Stimulated activated memory B cell treated with anti-CD40 and anti-IgM and Interleukin-4, amounts not matched to agents 10 μg/mL and 1 μg/mL and 100 μg/mL, for 72 hours (primary cell): Measurements from ENCODE around the gene PDZRN3.

Source experiments
- ATAC-seq: fragments of 150-1000 bp; cut with Tn5 transposase; 2 replicates; pipeline ENCODE4 v1.10.0; 2021
- H3K27ac Mint-ChIP-seq: one replicate; pipeline ENCODE4 v1.8.0; 2022; ENCODE audit warnings: mild to moderate bottlenecking, mixed read lengths
- H3K27me3 Mint-ChIP-seq: one replicate; pipeline ENCODE4 v1.8.0; 2022; ENCODE audit warnings: mixed read lengths
- H3K36me3 Mint-ChIP-seq: one replicate; pipeline ENCODE4 v1.8.0; 2022; ENCODE audit warnings: mixed read lengths
- H3K4me1 Mint-ChIP-seq: one replicate; pipeline ENCODE4 v1.8.0; 2022; ENCODE audit warnings: mixed read lengths
- H3K4me3 Mint-ChIP-seq: one replicate; pipeline ENCODE4 v1.8.0; 2022; ENCODE audit warnings: mild to moderate bottlenecking, moderate library complexity, mixed read lengths
- H3K9me3 Mint-ChIP-seq: one replicate; pipeline ENCODE4 v1.8.0; 2022; ENCODE audit warnings: mixed read lengths

PDZRN3 gene

DNA sequence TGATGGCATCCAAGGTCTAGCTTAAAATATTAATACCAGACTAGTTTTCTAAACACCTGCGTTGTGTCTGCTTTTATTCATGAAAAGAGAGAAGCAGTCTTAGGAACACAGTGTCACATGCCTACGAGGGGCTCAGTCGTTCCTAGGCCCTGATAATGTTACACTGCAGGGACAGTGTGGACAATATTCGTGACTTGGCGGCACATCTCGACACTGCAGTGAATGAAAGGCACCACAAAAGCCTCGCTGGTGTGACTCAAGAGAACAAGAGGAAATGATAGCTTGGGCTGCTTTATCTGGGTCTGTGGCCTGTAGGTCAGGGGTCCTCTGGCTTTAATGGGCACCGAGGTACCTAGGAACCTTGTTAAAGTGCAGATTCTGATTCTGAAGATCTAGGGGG lies 226.7 kb downstream of the PDZRN3 start:
- no peak for ATAC-seq
- no peaks in the 10 kb centered on the region for H3K9me3 Mint-ChIP-seq

DNA sequence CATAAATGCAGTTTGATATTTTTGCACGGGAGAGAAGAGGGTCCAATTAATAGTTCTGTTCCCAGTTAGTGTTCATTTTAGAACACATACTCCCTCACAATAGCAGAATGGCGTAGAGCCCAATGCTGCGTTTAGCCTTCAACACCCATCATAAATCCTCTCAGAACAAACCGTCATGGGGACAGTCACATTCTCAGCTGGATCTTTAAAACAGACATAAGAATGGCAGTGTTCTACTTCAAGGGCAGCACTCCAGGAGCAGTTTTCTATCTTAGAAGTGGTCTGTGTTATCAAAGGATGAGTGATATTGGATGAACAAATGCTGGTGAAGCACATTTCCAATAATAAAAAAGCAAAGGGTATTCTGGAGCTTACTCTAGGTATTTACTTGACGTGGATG lies 230.5 kb downstream of the PDZRN3 start:
- H3K36me3 Mint-ChIP-seq: no peaks in the 10 kb centered on the region
- H3K4me3 Mint-ChIP-seq: no peak overlapping the region
- H3K27me3 Mint-ChIP-seq: no peaks in the 10 kb centered on the region
- no peaks in the 10 kb centered on the region for H3K4me1 Mint-ChIP-seq
- no peak for ATAC-seq
- no peaks in the 10 kb centered on the region for H3K9me3 Mint-ChIP-seq
- no peak overlapping the region for H3K27ac Mint-ChIP-seq

More for the DNA sequence above, 226.7 kb downstream of the PDZRN3 start:
- Mint-ChIP-seq H3K27me3 (no peaks in the 10 kb centered on the region), H3K4me3 (no peak overlapping the region), H3K27ac (no peak overlapping the region), H3K4me1 (no peaks in the 10 kb centered on the region), H3K36me3 (no peaks in the 10 kb centered on the region)

DNA sequence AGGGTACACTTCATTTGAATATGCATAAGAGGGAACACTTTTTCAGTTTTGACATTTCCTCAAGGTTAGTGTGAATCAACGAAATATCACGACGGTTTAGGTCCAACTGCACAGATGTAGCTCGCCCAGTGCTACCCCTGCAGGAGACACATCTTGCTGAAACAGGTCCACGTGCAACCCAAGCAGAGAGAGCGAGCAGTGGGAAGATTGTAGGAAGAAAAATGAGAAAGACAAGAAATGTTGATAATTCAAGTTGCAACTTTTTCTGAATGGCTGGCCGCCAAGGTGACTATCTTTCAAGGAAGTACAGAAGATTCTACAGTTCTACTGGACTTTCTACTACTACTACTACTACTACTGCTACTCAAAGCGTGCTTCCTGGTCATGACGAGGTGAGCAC lies 231.7 kb downstream of the PDZRN3 start:
- Mint-ChIP-seq H3K27ac (no peak overlapping the region), H3K27me3 (no peaks in the 10 kb centered on the region), H3K4me3 (no peak overlapping the region), H3K9me3 (no peaks in the 10 kb centered on the region), H3K4me1 (no peaks in the 10 kb centered on the region), H3K36me3 (no peaks in the 10 kb centered on the region)
- no peak for ATAC-seq

DNA sequence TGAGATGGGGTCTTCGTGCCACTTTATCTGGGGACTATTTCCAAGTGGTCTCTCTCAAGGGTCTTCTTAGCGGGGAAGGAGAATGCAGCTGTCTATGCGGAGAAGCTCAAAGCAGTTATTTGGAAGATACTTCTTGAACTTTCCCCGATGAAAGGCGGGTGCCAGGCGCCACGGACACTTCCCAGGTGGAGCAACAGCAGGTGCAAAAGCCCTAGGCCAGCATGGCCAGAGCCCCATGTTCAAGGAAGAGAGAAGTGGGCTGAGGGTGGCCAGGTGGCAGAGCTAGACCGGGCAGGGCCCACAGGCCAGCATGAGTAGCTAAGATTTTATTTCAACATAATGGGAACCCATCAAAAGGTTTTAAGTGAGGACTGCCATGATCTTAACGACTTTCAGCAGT lies 232.8 kb downstream of the PDZRN3 start:
- Mint-ChIP-seq H3K36me3 (no peaks in the 10 kb centered on the region), H3K27me3 (no peaks in the 10 kb centered on the region)
- no peak for ATAC-seq

DNA sequence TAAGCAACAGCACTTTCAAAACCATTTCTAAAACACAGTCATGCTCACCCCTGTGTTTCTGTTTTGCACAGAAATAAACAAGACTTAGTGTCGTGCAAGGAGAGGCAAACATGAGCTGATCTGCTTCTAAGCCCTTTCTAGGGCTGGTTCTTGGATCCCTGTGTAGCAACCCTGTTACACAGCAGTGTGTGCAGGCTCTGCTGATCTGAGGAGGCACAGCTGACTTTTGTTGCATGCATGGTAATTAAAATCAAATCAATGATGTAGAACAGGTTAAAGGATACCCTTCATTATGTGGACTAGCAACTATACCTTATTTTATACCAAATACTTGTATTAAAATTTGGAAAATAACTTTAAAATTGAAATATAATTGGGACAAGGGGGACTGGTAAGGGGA lies 234.8 kb downstream of the PDZRN3 start:
- no peak overlapping the region for H3K4me3 Mint-ChIP-seq
- no peak overlapping the region for H3K27ac Mint-ChIP-seq
- no peaks in the 10 kb centered on the region for H3K36me3 Mint-ChIP-seq
- H3K4me1 Mint-ChIP-seq: no peaks in the 10 kb centered on the region
- ATAC-seq: no peak
- H3K9me3 Mint-ChIP-seq: no peaks in the 10 kb centered on the region
- no peaks in the 10 kb centered on the region for H3K27me3 Mint-ChIP-seq

More for the DNA sequence above, 232.8 kb downstream of the PDZRN3 start:
- H3K27ac Mint-ChIP-seq: no peak overlapping the region
- no peaks in the 10 kb centered on the region for H3K4me1 Mint-ChIP-seq
- no peak overlapping the region for H3K4me3 Mint-ChIP-seq
- H3K9me3 Mint-ChIP-seq: no peaks in the 10 kb centered on the region

DNA sequence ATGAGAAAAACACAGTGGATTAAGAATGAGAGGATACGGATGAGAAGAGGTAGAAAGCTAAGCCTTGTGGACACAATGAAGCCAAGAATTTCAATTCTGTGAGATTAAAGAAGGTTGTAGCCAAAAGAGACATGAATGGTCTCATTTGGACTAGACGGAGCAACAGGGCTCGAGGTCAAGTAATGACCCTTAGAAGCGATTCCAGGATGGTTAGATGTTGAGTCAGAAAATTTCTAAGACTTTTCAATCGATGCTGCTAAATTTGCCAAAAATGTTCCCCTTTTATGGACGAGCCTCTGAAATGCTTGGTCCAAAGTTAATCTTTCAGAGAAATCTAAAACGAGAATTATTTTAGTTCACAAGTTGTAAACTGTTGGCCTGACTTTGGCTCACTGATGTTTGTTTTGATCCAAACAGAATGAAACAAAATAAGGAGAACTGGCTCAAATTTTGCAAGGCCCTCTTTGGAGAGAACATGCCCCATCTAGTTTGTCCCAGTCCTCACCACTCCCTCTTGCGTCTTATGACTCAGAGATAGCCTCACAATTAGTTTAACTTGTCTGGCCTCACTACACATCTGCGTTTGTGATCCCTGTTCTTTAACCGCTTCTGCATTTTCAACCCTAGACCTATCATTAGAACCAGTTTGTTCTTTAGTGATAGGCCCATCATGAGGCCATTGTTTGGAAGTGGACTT lies 235.5 kb downstream of the PDZRN3 start:
- Mint-ChIP-seq H3K27me3 (no peaks in the 10 kb centered on the region), H3K36me3 (no peaks in the 10 kb centered on the region), H3K4me3 (no peak overlapping the region), H3K4me1 (no peaks in the 10 kb centered on the region), H3K9me3 (no peaks in the 10 kb centered on the region), H3K27ac (no peak overlapping the region)
- ATAC-seq: no peak

DNA sequence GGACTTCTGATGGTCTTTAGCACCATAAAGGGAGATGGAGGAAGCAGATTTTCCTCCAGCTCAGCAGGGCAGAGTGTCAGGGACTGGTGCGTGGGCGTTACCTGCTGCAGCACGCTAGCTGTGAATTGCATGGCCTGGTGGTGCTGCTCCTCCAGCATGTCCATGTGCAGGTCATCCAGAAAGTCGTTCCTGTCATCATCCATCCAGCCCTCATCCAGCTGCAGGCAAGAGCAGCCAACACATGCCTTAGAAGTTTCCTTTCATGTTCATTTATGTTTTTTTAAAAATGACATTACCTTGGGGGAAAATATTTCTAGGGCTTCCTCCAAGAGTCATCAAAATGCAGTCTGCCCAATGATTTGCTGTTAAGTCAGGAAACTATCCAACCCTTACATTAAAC lies 239.2 kb downstream of the PDZRN3 start:
- no peak for ATAC-seq
- Mint-ChIP-seq H3K27me3 (no peaks in the 10 kb centered on the region), H3K9me3 (peaks cover 4% of the 10 kb centered on the region), H3K4me3 (no peak overlapping the region), H3K4me1 (no peaks in the 10 kb centered on the region), H3K36me3 (no peaks in the 10 kb centered on the region), H3K27ac (no peak overlapping the region)

DNA sequence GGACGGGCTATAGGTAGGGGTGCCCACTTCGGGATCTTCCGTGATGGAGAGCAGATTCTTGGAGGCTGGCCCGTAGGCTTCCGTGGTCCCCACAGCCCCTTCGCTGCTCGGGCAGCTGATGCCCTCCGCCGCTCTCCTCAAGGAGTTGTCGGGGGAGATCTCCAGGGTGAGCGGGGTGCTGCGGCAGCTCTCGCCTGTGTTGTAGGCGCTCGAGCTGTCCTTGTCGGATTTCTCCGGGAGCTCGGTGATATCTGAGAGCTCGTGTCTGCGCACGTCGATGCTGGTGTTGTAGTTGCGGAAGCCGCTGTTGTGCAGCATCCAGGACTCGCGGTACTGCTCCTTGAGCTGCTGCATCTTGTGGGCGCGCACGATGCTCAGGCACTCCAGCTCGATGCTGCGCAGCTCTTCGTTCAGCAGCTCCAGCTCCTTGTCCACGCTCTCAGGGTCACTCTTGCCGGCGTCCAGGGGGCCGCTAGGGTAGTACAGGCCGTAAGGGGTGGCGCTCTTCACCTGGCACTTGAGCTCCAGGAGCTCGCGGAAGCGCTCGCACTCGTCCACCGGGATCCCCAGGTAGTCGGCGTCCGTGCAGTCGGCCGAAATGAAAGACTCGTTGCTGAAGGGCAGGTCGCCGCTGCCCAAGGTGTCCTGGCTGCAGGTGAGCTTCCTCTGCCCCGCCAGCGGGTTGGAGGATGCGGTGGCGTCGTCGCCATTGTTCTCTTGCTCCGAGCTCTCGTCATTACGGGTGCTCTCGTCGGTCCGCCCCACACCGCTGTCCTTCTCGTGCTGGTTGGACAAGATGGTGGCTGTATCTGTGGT lies 240.4 kb downstream of the PDZRN3 start:
- H3K36me3 Mint-ChIP-seq: no peaks in the 10 kb centered on the region
- no peaks in the 10 kb centered on the region for H3K4me1 Mint-ChIP-seq
- H3K9me3 Mint-ChIP-seq: peaks cover 4% of the 10 kb centered on the region
- H3K4me3 Mint-ChIP-seq: no peak overlapping the region
- H3K27me3 Mint-ChIP-seq: no peaks in the 10 kb centered on the region
- no peak overlapping the region for H3K27ac Mint-ChIP-seq
- no peak for ATAC-seq

DNA sequence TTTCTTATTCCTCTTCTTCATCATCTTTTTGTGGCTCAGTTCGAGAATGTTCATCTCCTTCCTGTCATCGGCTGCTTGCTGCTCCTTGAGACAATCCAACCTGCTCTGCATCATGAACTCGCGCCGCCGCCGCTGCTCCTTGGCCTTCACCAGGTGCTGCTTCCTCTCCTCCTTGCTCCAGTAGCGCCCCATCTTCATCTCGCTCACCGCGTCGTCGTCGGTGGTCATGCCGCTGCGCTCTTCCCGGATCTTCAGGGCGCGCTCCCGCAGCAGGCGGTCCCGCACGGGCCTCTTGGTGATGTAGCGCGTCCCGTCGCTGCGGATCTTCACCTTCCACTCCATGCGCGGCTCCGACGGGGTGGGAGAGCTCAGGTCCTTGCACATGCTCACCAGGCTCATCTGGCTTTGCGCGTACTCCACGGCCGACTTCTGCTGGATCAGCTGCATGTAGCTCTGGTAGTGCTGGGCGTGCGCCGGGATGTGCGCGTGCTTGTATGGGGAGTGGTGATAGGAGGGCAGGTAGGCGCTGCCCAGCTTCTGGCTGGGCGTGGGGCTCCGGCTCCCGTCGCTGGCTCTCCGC lies 241.2 kb downstream of the PDZRN3 start:
- H3K4me1 Mint-ChIP-seq: no peaks in the 10 kb centered on the region
- no peak overlapping the region for H3K4me3 Mint-ChIP-seq
- H3K27ac Mint-ChIP-seq: no peak overlapping the region
- peaks cover 4% of the 10 kb centered on the region for H3K9me3 Mint-ChIP-seq
- ATAC-seq: no peak
- no peaks in the 10 kb centered on the region for H3K36me3 Mint-ChIP-seq
- H3K27me3 Mint-ChIP-seq: no peaks in the 10 kb centered on the region

DNA sequence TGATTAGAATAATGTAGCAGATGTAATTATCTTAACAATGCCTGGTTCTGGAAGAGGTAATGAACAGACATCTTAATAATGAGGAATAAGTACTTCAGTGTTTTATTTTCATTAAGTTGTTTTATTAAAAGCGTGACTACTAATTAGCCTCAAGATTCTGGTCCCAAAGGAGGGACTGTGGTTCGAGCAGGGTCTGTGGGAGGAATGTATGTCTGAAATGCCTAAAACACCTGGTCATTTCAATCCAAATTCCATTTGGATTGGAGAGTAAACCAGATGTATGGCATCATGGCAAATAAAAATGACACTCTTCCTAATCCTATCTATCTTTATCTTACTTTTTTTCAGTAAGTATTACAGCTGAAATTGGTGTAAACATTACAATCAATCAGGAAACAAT lies 243.2 kb downstream of the PDZRN3 start:
- Mint-ChIP-seq H3K36me3 (no peaks in the 10 kb centered on the region), H3K4me1 (no peaks in the 10 kb centered on the region), H3K27me3 (no peaks in the 10 kb centered on the region), H3K27ac (no peak overlapping the region), H3K4me3 (no peak overlapping the region), H3K9me3 (peaks cover 4% of the 10 kb centered on the region)
- ATAC-seq: no peak

DNA sequence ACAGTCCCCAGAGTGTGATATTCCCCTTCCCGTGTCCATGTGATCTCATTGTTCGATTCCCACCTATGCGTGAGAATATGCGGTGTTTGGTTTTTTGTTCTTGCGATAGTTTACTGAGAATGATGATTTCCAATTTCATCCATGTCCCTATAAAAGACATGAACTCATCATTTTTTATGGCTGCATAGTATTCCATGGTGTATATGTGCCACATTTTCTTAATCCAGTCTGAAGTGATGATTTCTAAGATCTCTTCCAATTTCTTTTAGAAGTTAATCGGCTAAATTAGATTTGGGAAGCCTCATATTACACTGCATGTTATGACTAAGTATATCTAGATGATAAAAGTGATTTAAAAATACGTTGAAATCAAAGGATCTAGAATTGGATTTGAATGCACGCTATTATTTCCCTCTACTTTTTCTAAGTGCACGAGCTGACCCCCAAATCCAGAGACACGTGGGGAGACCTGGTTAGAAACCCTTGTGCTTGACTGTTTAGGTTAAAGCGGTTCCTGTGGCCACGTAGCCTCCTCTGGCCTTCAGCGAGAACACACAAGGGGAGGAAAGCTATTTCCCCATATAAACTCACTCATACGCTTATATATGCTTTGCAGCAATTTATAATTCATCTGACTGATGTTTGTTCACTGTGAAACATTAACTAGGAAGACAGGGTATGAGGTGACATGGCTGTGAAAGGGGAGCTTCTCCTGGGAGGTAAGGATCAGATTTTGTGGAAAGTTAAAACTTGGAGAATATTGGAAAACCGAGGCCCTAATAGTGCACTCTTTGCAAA lies 243.8 kb downstream of the PDZRN3 start:
- Mint-ChIP-seq H3K4me1 (no peaks in the 10 kb centered on the region), H3K4me3 (no peak overlapping the region), H3K27me3 (no peaks in the 10 kb centered on the region), H3K9me3 (peaks cover 4% of the 10 kb centered on the region), H3K27ac (no peak overlapping the region), H3K36me3 (no peaks in the 10 kb centered on the region)
- no peak for ATAC-seq

DNA sequence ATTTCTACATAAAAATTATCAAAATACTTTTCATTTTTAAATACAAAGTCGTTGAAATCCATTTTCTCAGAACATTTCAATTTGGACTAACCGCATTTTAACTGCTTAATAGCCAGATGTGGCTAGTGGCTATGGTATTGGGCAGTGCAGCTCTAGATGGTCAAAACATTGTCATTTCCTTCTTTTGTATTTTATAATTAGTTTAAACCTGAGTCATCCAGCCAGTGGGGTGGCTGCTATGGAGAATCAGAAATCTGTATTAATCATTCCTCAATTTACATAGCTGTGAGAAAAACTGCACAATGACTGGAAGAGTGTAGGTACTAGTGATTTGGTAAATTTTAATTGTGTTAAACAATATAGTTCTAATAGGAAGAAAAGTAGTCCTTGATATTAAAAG lies 245.3 kb downstream of the PDZRN3 start:
- no peak for ATAC-seq
- H3K4me3 Mint-ChIP-seq: no peak overlapping the region
- no peaks in the 10 kb centered on the region for H3K36me3 Mint-ChIP-seq
- H3K27ac Mint-ChIP-seq: no peak overlapping the region
- H3K9me3 Mint-ChIP-seq: peaks cover 4% of the 10 kb centered on the region
- H3K4me1 Mint-ChIP-seq: no peaks in the 10 kb centered on the region
- H3K27me3 Mint-ChIP-seq: no peaks in the 10 kb centered on the region

DNA sequence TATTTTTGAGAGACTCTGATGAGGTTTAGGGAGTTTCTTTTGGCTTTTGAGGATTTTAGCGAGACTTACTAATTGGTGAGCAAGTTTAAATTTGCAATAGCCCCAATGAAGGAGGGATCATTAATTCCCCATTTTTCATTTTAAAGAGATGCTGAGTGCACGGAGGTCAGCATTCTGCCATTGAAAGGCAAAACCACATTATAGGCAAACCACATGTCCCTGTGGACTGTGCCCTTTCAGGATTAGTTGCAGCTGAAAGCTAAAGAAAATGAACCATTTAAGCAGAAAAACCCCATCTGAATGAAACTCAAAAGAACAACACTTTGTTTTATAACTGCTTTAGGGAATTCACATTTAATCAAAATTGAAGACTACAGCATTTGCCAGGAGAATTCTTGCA lies 246.5 kb downstream of the PDZRN3 start:
- no peak overlapping the region for H3K4me3 Mint-ChIP-seq
- no peaks in the 10 kb centered on the region for H3K27me3 Mint-ChIP-seq

DNA sequence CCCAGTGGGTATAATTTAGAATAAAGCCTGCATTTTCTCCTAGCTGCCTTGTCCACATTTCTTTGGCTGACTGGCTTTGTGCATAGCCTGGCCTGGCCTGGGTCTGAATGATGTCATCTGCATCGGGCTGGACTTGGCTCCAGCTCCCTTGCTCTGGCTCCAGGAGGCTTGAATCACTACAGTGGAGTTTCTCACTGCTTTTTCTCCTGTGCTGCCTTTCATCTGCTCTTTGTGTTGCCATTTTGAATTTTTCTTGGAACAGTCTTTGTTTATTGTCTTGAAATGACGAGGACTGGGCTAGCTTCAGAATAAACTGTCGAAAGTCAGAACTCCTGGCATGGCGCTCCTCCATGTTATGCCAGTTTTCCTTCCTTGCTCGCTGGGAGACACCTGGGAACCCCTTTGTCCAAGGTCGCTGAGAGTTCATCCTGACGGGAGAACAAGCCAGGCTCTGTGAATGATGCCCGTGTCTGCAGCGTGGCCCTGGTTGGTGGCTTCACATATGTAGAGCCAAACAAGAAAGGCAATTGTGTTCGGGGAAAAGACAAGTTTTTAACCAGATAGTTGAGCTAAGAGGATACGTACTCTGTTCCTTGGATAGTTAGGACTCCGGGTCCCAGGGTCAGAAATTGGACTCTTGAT lies 258.9 kb downstream of the PDZRN3 start:
- Mint-ChIP-seq H3K36me3 (no peaks in the 10 kb centered on the region), H3K4me3 (no peak overlapping the region), H3K4me1 (no peaks in the 10 kb centered on the region), H3K27ac (no peak overlapping the region), H3K9me3 (no peaks in the 10 kb centered on the region), H3K27me3 (no peaks in the 10 kb centered on the region)
- ATAC-seq: no peak

More for the DNA sequence above, 246.5 kb downstream of the PDZRN3 start:
- ATAC-seq: no peak
- no peaks in the 10 kb centered on the region for H3K9me3 Mint-ChIP-seq
- no peaks in the 10 kb centered on the region for H3K36me3 Mint-ChIP-seq
- no peaks in the 10 kb centered on the region for H3K4me1 Mint-ChIP-seq
- no peak overlapping the region for H3K27ac Mint-ChIP-seq

DNA sequence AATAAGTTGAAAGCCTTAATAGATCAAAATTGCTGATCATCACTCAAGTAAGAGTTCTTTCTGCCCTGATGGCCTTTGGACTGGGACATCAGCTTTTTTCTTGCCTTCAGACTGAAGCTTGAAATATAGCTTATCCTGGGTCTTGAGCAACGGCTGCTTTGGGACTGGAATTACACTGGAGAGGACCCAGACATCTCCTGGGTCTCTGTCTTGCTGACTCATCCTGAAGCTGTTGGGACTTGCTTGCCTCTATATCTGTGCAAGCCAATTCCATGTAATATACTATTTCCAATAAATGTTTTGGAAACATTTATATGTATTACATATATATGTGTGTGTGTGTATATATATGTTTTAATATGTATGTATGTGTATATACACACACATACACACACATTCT lies 260.2 kb downstream of the PDZRN3 start:
- ATAC-seq: no peak
- no peak overlapping the region for H3K27ac Mint-ChIP-seq
- no peak overlapping the region for H3K4me3 Mint-ChIP-seq
- no peaks in the 10 kb centered on the region for H3K36me3 Mint-ChIP-seq
- H3K4me1 Mint-ChIP-seq: no peaks in the 10 kb centered on the region
- peaks cover 2% of the 10 kb centered on the region for H3K9me3 Mint-ChIP-seq
- H3K27me3 Mint-ChIP-seq: no peaks in the 10 kb centered on the region
